HL-60 (cell line): Measurements from ENCODE around the gene RPS6KA4.

Experiments
- TF ChIP-seq, protein P1 (sequence below): IDR thresholded peaks from one replicate; pipeline ENCODE4 v1.5.1; 2011; ENCODE audit warnings: low read length, control low read depth, inconsistent platforms; ENCODE audit not compliant: insufficient read depth
- TF ChIP-seq, protein P2 (sequence below): IDR thresholded peaks from 2 replicates; pipeline ENCODE4 v1.6.1; 2012; ENCODE audit warnings: low read depth; ENCODE audit not compliant: insufficient replicate concordance

DNA sequence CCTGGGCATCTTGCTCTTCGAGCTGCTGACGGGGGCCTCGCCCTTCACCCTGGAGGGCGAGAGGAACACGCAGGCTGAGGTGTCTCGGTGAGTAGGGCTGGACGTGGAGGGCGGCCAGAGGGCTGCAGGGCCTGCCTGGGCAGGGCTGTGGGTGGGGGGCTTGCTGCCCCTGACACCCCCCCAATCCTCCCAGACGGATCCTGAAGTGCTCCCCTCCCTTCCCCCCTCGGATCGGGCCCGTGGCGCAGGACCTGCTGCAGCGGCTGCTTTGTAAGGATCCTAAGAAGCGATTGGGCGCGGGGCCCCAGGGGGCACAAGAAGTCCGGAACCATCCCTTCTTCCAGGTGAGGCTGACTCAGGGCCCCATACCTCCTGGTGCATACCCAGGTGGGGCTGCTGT is 2.7 kb downstream of the RPS6KA4 start:
- TF ChIP-seq, protein P1, sequence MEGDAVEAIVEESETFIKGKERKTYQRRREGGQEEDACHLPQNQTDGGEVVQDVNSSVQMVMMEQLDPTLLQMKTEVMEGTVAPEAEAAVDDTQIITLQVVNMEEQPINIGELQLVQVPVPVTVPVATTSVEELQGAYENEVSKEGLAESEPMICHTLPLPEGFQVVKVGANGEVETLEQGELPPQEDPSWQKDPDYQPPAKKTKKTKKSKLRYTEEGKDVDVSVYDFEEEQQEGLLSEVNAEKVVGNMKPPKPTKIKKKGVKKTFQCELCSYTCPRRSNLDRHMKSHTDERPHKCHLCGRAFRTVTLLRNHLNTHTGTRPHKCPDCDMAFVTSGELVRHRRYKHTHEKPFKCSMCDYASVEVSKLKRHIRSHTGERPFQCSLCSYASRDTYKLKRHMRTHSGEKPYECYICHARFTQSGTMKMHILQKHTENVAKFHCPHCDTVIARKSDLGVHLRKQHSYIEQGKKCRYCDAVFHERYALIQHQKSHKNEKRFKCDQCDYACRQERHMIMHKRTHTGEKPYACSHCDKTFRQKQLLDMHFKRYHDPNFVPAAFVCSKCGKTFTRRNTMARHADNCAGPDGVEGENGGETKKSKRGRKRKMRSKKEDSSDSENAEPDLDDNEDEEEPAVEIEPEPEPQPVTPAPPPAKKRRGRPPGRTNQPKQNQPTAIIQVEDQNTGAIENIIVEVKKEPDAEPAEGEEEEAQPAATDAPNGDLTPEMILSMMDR = no peak
- TF ChIP-seq, protein P2, sequence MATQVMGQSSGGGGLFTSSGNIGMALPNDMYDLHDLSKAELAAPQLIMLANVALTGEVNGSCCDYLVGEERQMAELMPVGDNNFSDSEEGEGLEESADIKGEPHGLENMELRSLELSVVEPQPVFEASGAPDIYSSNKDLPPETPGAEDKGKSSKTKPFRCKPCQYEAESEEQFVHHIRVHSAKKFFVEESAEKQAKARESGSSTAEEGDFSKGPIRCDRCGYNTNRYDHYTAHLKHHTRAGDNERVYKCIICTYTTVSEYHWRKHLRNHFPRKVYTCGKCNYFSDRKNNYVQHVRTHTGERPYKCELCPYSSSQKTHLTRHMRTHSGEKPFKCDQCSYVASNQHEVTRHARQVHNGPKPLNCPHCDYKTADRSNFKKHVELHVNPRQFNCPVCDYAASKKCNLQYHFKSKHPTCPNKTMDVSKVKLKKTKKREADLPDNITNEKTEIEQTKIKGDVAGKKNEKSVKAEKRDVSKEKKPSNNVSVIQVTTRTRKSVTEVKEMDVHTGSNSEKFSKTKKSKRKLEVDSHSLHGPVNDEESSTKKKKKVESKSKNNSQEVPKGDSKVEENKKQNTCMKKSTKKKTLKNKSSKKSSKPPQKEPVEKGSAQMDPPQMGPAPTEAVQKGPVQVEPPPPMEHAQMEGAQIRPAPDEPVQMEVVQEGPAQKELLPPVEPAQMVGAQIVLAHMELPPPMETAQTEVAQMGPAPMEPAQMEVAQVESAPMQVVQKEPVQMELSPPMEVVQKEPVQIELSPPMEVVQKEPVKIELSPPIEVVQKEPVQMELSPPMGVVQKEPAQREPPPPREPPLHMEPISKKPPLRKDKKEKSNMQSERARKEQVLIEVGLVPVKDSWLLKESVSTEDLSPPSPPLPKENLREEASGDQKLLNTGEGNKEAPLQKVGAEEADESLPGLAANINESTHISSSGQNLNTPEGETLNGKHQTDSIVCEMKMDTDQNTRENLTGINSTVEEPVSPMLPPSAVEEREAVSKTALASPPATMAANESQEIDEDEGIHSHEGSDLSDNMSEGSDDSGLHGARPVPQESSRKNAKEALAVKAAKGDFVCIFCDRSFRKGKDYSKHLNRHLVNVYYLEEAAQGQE = no peak
